Activated CD4-positive, alpha-beta T cell treated with anti-CD3 and anti-CD28 coated beads, Interleukin-10, Interleukin-2, amounts not matched to agents 100 ng/mL and 50 ng/mL, durations not matched to agents 16 hours and 8 hours (primary cell): ENCODE measurements around the gene SRSF10.
"Not testable (repeated sequence)": the region's sequence is repeated elsewhere in the genome, so short reads cannot be mapped to it uniquely, and the experiment has no call there.

ENCODE experiments used
- DNase-seq: peaks from one replicate; pipeline ENCODE4 v3.0.0-alpha.2; 2020

SRSF10 gene

DNA sequence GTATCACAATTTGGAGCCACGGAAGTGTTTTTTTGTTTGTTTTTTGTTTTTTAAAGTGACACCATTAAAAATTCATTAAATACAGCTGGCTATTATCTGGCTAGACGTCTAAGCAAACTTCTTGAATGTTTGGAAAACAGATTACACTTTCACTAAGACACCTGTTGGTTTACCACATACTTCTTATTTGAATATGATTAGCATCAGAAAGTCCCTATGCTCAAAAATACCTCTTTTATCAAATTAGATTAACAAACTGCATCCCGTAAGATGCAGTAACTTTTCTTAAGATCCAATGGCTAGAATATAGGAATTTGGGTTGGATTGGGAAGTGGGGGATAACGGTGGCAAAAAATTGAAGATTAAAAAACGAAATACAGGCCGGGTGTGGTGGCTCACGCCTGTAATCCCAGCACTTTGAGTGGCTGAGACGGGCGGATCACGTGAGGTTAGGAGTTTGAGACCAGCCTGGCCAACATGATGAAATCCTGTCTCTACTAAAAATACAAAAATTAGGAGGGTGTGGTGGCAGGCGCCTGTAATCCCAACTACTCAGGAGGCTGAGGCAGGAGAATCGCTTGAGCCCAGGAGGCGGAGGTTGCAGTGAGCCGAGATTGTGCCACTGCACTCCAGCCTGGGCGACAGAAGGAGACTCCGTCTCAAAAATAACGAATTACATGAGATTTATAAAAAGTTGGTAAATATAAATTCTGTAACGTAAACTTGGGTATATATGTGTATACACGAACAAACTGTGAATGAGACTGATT is 21.9 kb downstream of the SRSF10 start:
- not testable (repeated sequence) for DNase-seq

DNA sequence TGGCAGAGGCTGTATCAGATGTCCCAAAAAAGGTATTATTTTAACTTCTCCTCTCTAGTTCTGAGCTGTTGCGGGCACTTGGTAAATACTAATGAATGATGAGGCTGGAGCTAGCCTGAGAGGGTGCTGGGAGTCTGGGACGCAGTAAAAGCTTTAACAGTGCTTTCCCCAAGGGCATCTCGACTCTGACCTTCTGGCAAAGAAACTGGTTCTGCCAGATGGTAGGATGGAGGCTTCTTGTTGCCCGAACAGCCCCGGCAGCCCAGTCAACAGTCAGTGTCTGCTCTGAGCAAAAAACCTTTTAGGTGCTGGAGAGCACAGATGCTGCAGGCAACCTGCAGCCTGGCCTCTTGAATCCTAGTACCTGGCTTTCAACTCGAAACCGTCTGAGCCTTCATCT is 23.0 kb downstream of the SRSF10 start:
- no peak for DNase-seq

DNA sequence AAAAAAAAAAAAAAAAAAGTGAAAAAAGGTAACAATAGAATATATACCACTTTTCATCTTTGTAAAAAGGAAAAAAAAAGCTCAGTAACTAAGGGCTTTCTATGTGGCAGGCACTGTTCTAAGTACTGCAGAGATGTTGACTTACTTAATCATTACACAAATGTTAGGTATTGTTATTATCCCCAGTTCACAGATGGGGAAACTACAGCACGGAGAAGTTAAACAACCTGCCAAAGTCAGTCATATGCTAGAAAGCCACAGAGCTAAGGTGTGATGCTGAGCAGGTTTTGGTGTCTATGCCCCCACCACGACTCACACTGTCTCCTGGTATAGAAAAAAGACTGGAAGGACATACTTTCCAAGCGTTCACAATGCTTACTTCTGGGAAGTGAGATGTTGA is 27.1 kb downstream of the SRSF10 start:
- DNase-seq: no peak

DNA sequence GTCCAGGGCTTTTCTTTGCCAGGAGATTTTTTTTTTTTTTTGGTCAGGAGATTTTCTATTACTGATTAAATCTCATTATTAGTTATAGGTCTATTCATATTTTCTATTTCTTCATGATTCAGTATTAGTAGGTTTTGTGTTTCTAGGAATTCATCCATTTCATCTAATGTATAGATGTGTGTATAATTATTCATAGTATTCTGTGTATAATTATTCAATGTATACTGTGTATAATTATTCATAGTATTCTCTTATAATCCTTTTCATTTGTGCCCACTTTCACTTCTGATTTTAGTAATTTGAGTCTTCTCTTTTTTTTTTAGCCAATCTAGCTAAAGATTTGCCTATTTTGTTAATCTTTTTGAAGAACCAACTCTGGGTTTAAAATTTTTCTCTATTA is 32.8 kb downstream of the SRSF10 start:
- DNase-seq: no peak

DNA sequence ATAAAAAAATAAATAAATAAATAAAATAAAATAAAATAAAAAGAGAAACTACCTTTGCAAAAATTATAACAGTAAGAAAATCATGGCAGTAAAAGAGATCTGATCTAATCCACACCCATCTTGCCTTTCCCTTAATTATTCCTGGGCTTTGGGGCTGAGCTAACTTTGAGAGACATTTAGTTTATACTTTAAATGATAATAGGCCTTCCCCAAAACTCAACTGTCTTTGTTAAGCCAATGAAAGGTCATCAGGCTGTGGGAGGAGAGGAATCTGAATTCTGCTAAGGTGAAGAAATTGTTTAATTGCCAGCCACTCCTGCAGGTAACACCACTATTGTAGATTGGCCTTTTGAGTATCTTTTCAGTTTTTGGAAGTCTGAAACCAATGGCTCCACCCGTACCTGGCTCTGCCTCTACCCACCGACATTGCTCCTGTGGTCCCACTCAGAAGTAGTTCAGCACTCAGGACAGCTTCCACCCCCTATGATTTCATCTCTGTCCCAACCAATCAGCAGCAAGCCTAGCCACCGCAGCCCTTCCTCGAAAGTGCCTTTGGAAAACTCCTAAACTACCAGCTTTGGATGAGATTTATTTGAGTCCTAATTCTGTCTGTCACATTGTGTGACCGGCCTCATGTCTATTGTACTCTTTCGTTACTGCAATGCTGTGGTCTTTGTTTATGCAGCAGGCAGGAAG is 43.5 kb downstream of the SRSF10 start:
- no peak for DNase-seq

DNA sequence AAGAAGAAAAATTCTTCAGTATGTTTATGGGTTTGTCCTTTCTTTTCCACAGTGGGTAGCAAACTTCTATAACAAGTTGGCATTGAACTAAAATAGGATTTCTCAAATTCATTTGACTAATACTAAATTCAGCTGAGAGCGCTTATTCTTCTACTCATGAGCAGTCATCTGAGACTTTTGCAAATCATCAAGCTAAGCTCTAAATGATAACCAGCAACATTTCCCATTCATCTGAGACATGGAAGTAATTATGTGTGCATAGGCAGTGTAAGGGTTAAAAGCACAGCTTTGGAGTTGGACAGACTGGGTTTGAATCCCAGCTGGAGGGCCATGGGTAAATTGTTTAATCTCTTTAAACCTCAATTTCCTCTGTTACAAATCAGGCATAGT is 48.6 kb downstream of the SRSF10 start:
- DNase-seq: no peak

DNA sequence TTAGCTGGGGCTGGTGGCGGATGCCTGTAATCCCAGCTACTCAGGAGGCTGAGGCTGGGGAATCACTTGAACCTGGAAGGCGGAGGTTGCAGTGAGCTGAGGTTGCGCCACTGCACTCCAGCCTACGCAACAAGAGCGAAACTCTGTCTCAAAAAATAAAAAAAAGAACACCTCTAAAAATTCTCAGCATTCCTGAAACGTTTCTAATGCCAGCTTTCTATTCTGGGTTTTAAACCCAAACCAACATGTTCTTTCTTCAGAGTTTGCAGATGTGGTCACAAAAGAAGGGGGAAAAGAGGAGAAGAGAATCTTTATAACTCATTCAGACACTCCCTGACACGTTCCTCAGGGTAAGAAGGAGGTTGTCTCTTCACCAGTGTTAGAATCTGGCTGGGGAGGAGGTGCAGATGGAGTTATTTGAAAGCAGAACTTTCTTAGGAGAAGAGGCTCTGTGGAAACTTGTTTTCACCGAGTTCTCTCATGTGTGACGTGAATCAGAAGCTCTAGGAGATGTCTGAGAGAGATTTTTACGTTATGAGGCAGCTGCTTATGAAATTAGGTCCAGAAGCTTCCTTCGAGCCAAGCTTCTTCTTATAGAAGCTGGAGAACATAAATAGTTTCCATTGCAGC is 49.2 kb downstream of the SRSF10 start:
- DNase-seq: no peak

DNA sequence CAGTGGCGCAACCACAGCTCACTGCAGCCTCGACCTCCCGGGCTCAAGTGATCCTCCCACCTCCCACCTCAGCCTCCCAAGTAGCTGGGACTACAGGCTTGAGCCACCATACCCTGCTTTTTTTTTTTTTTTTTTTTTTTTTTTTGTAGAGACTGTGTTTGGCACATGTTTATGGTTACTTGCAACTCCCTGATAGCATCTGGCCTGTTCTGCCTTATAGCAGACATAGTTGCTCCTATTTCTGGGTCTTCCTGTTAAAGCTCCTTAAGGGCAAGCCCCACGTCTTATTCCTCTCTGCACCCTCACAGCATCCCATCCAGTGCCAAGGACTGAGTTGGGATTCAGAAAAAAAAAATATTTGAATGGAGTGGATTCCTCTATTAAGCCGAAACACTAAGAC is 49.9 kb downstream of the SRSF10 start:
- no peak for DNase-seq

DNA sequence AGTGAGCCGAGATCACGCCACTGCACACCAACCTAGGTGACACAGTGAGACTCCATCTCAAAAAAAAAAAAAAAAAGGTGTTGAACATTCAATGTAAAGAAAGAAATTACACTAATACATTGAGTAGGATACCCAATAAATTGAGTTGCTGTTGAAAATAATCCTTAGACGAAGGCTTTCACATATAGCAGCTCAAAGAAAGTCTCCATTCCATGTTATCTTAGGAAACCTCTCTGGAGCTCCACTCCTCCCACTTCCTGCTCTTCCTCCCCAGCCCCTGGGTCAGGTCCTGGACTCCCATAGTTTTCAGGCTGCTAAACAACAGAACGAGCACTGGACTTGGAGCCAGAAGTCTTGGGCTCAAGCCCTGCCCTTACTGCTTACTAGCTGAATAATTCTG is 51.3 kb downstream of the SRSF10 start:
- no peak for DNase-seq

DNA sequence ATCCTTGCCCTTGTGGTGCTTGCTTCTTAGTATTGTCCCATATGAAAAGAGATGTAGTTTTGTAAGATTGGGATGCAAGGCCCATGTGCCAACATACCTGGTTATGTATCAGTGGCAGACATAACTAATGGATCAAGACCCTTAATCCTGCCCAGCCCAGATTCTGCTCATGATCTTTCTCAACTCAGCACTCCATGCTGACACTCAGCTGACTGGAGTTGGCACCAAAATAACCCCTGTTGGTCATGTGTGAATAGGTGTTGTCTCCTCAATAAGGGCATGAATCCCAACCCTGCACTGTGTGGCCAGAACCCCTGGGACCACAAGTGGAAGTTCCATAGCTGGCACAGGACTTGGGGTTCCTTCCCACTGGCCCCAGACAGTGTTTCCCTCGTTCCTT is 53.0 kb downstream of the SRSF10 start:
- DNase-seq: no peak

DNA sequence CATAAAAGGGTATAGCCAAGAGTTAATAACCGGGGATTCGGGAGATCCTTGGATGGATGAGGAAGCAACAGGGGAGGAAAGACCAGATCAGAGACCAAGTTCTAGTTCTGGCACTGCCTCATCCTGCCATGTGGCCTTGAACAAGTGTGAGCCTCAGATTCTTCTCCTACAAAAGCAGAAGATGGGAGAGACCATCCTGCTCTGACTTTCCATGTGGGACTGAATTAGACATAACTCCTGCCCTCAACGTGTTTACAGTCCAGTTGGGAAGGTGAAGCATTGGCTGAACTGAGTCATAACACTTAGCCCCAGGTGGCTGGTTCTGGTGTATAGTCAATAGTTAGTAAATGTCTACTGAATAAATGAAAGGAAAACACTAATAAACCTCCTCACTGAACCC is 54.8 kb downstream of the SRSF10 start:
- DNase-seq: no peak

DNA sequence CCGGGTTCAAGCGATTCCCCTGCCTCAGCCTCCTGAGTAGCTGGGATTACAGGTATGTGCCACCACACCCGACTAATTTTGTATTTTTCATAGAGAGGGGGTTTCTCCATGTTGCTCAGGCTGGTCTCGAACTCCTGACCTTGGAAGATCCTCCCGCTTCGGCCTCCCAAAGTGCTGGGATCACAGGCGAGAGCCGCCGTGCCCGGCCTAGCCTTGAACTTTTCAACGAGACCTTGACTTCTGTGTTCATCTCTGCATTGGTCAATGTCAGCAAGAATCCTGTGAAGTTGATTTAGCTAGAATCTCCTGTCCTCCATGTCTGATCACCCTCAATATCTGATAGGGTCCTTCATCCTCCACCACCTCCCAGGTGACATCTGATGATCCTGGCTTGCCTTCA is 55.5 kb downstream of the SRSF10 start:
- no peak for DNase-seq

DNA sequence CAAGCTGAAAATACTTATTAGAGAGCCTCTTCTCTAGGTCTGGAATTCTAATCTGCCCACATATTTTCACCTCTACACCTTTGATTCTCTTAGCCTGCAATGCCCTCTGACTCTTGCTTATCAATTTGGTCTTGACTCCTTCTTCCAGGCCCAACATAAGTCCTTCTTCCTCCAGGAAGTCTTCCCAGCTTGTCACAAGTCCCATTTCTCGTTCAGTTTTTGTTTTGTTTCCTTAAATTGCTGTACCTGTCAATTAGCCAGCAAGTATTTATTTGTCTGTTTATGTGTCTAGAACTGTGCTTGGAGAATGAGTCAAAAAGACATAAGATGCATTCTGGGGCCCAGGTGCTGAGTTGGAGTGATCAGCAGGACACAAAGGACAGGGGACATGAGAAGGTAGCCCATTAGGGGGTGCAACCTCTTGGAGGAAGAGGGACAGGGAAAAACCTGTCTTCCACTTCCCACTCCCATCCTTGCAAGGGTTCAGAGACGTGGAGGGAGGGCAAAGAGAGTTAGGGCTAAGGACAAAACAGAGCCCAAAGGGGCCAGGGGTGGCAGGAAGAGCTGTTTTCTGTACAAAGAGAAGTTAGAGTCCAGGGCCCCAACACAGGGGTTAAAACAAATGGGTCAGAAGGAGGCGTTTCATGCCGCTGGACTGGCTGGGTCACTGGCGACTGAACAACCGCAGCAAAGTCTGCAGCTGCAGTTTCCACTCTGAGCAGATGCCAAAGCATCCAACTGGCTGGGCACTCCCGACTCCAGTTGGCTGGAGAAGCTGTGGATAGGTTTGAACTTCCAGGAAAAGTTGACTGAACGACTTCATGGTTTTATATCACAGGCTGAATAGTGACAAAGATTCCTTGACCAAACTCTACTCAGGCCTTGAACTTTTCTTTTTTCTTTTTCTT is 56.3 kb downstream of the SRSF10 start:
- no peak for DNase-seq

DNA sequence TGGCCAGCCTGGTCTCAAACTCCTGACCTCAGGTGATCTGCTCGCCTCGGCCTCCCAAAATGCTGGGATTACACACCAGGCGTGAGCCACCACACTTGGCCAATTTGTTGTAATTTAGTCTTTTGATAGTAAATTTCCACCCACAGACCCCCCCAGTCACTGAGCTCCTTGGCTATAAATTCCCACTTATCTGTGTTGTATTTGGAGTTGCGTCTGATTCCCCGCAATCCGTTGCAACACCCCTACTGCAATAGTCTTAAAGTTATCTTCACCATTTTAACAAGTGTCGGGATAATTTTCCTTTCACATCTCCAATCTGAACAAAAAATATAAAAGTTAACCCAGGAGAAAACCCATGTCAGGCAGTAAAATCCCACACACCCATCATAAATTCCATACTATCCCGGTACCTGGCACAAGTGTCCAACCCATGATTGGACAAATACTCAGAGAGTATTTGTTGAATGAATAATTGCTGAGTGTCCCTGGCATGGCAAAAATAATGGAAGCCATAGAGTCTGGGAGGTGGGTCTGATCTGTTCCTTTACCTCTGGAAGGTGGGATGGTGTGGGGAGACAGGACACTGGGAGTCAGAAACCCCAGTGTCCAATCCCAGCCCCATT is 57.7 kb downstream of the SRSF10 start:
- DNase-seq: no peak

DNA sequence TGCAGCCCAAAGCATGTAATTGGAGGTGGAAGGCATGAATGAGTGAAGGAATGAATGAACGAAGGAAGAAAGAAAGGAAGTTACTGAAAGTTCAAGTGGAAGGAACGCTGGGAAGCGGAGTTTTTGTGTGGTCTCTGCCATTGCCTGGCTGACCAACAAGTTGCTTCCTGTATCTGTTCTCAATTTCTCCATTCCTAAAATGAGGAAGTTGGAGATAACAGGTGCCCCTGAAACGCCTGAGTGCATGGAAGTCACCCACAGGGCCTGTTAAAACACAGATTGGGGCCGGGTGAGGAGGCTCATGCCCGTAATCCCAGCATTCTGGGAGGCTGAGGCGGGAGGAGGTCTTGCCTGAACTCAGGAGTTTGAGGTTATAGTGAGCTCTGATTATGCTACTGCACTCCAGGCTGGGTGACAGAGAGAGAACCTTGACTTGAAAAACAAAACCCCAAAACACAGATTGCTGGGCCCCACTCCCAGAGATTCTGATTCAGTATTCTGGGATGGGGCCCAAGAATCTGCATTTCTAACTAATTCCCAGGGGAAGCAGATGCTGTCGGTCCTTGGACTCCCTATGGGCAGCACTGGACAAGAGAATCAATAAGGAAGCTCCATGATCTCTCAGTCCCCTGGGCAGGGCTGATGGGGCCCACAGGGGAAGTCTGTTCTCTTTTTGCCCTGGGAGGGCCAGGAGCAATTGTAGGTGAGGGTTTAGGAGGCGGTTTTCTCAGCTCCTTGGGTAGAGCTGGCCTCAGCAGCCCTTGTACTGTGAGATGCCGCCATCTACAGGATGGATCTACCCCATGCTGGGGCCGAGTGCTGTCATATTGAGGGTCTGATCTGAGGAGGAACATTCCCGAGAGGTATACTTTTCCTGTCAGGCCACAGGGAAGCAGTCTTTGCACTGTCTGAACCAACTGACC is 63.7 kb downstream of the SRSF10 start:
- peak; percentile 71 for DNase-seq

DNA sequence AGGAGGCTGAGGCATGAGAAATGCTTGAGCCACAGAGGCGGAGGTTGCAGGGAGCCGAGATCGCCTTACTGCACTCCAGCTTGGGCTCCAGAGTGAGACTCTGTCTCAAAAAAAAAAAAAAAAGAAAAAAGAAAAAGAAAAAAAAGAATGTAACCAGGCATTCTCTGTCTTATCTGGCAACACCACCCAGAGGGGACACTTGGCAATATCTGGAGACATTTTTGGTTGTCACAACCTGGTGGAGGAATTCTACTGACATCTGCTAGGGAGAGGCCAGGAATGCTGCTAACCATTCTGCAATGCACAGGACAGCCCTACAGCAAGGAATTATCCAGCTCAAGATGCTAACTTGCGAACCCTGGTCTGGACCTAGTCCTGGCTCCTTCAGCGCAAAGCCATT is 64.7 kb downstream of the SRSF10 start:
- DNase-seq: no peak

DNA sequence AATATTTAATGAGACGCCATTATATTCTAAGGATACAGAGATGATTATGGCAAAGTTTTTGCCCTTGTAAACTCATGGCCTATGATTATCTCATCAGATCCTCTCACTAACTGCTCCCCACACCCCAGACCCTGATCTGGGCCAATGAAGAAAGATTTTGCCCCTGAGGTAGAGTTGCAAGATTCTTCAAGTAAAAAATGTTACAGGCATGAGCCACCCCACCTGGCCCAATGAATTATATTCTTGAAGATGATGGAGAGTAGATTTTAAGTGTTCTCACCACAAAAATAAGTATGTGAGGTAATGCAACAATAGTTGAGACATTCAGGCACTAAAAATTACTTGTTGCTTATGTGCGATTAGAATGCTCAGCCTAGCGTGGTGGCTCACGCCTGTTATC is 65.2 kb downstream of the SRSF10 start:
- no peak for DNase-seq
